ENCODE data around the gene ZNF653.

DNA sequence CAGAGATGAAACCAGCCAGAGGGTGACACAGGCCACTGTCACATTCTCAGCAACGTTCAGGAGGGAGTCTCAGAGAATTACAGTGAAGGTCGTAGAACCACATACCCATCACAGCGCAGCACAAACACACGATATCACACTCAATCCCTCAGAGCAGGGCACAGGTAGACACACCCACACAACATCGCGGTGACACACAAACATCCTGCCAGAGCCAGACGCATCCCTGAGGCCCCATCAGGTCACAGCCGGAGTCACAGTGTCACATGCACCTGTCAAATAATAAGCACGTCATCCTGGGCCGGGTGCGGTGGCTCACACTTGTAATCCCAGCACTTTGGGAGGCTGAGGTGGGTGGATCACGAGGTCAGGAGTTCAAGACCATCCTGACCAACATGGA lies 42.2 kb downstream of the ZNF653 start:
- TF ChIP-seq, protein P1, sequence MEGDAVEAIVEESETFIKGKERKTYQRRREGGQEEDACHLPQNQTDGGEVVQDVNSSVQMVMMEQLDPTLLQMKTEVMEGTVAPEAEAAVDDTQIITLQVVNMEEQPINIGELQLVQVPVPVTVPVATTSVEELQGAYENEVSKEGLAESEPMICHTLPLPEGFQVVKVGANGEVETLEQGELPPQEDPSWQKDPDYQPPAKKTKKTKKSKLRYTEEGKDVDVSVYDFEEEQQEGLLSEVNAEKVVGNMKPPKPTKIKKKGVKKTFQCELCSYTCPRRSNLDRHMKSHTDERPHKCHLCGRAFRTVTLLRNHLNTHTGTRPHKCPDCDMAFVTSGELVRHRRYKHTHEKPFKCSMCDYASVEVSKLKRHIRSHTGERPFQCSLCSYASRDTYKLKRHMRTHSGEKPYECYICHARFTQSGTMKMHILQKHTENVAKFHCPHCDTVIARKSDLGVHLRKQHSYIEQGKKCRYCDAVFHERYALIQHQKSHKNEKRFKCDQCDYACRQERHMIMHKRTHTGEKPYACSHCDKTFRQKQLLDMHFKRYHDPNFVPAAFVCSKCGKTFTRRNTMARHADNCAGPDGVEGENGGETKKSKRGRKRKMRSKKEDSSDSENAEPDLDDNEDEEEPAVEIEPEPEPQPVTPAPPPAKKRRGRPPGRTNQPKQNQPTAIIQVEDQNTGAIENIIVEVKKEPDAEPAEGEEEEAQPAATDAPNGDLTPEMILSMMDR (IDR thresholded peaks at IDR 0.05): no peak
- no peak for TF ChIP-seq EZH2 (IDR thresholded peaks at IDR 0.05; ENCODE audit: borderline replicate concordance, insufficient read depth, low read depth, low read length, poor library complexity, severe bottlenecking)
